Myocyte (in vitro differentiated cells): ENCODE results near the gene NQO2. TPM values are rescaled to one million over a fixed set of nuclear protein-coding genes. Genes with fewer than 3 reads are reported as not detected.

Experiments
- DNase-seq: peaks from one replicate; pipeline ENCODE4 v3.0.0-alpha.2; 2012; ENCODE audit warnings: low read depth
- polyA plus RNA-seq: library from polyadenylated mRNA; unstranded; fragments of >200 nt; gene quantifications from one replicate; pipeline ENCODE4 v1.2.1, GENCODE V29; 2012; ENCODE audit warnings: missing spikeins
- total RNA-seq: library from RNA; depleted of rRNA; stranded (reverse); fragments of >200 nt; gene quantifications from 2 replicates; pipeline ENCODE4 v1.2.3, GENCODE V29; 2014

Gene NQO2
- total RNA-seq = 25.8 and 26.3 TPM in 2 replicates
- polyA plus RNA-seq = 45.4 TPM

GRCh38 chr6:2999618-3000557 lies at the start of gene NQO2:
Gene NQO2, plus strand, starts transcription at chr6:2999894. Its CDS starts 6,659 bp downstream, at chr6:3006553.
- peak; percentile 88 for DNase-seq

- DNase-seq = no peak
Observed at GRCh38 chr6:2950713-2951112, 49.0 kb upstream of the NQO2 start.

GRCh38 chr6:2951728-2952127 lies 48.0 kb upstream of the NQO2 start:
- DNase-seq = no peak

GRCh38 chr6:2952557-2953095 lies 47.1 kb upstream of the NQO2 start:
- DNase-seq = peak; percentile 90

- no peak for DNase-seq
Observed at GRCh38 chr6:2953098-2953497, 46.6 kb upstream of the NQO2 start.

GRCh38 chr6:2956930-2957685 lies 42.6 kb upstream of the NQO2 start:
- peak; percentile 76 for DNase-seq

- no peak for DNase-seq
Observed at GRCh38 chr6:2957696-2958330, 41.9 kb upstream of the NQO2 start.

GRCh38 chr6:2958331-2958711 lies 41.4 kb upstream of the NQO2 start:
- no peak for DNase-seq

- DNase-seq = no peak
Observed at GRCh38 chr6:2958776-2959175, 40.9 kb upstream of the NQO2 start.

GRCh38 chr6:2959909-2960719 lies 39.6 kb upstream of the NQO2 start:
- DNase-seq = peak; percentile 63

- DNase-seq = no peak
Observed at GRCh38 chr6:2960935-2961334, 38.8 kb upstream of the NQO2 start.

GRCh38 chr6:2961506-2961905 lies 38.2 kb upstream of the NQO2 start:
- DNase-seq = no peak

- DNase-seq = no peak
Observed at GRCh38 chr6:2962004-2962403, 37.7 kb upstream of the NQO2 start.

GRCh38 chr6:2962636-2963035 lies 37.1 kb upstream of the NQO2 start:
- DNase-seq = no peak

- no peak for DNase-seq
Observed at GRCh38 chr6:2963756-2964155, 35.9 kb upstream of the NQO2 start.

GRCh38 chr6:2964793-2965505 lies 34.7 kb upstream of the NQO2 start:
- DNase-seq = no peak

- DNase-seq = no peak
Observed at GRCh38 chr6:2966347-2966746, 33.3 kb upstream of the NQO2 start.

GRCh38 chr6:2967936-2968335 lies 31.8 kb upstream of the NQO2 start:
- no peak for DNase-seq

- no peak for DNase-seq
Observed at GRCh38 chr6:2968600-2969135, 31.0 kb upstream of the NQO2 start.

- no peak for DNase-seq
Observed at GRCh38 chr6:2969549-2969948, 30.1 kb upstream of the NQO2 start.
